Stimulated activated CD8-positive, alpha-beta memory T cell treated with anti-CD3 and anti-CD28 coated beads, Interleukin-15, amount 100 ng/mL, for 4 hours (primary cell): Measurements from ENCODE around the gene CCN5.
A peak's percentile ranks its signal among the peaks of the same experiment; 100 is the strongest.

Source experiments
- DNase-seq, 2 donors: peaks; one replicate each; pipeline ENCODE4 v3.0.0-alpha.2; 2020; ENCODE audit warnings: low read depth in 2 of 2

Gene CCN5

DNA sequence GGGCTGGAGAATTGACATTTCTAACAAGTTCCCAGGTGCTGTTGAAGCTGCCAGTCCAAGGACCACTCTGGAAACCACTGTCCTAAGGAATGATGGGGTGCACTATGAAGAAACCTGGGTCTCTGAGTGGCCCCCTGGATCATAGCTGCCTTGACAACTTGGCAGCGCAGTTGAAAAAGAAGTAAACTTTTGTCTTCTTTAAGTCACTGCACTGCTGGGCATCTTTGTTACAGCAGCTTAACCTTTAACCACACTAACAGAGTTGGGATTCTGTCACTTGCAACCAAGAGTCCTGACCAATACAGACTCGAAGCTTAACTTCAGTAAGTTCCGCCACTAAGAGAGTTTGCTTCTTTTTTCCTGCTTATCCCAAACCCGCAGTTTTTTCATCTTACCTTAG lies 21.9 kb downstream of the CCN5 start:
- DNase-seq: no peak

GRCh38 chr20:44738813-44739477 lies 23.8 kb downstream of the CCN5 start:
- no peak for DNase-seq

- no peak for DNase-seq
Measured at GRCh38 chr20:44739942-44740341, 24.8 kb downstream of the CCN5 start.

GRCh38 chr20:44742304-44743079 lies 27.3 kb downstream of the CCN5 start:
- no peak for DNase-seq

GRCh38 chr20:44743080-44743701 lies 28.0 kb downstream of the CCN5 start:
- DNase-seq: no peak

DNA sequence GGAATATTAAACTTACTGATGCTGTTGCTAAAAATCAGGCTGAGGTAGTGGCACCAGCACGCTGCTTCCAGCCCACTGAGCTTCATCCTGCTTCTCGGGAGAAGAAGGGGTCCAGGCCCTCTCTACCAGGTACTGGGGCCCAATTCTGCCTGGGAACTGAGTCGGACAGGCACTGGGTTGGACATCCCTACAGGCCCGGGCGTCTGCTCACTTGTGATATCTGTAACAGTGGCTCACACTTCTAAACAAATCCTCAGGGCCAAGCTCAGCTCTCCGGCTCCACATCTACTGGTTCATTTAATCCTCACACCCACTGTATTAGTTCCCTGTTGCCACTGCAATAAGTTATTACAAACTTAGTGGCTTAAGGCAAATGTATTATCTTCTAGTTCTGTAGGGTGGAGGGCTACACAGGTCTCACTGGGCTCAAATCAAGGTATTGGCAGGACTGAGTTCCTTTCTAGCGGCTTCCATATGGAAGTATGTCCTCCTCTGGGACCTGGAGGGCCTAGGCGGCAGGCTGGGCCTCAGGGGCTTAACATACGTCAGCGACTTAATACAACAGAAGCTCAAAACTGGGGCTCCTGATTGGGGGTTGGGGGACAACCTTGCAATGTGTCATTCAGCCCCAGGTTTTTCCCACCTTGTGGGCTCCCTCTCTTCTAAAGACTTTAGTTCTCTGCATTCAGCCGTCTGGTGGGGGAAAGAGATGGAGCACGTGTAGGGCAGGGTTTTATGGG lies 28.9 kb downstream of the CCN5 start:
- DNase-seq: no peak

- DNase-seq: no peak
Measured at GRCh38 chr20:44745122-44745597, 30.0 kb downstream of the CCN5 start.

GRCh38 chr20:44745598-44746366 lies 30.6 kb downstream of the CCN5 start, which contains the start of gene KCNK15:
TSS of gene KCNK15 (plus strand) at chr20:44745865. CDS start at chr20:44745911, 46 bp downstream.
- peak; percentile 24 to 33 for DNase-seq

DNA sequence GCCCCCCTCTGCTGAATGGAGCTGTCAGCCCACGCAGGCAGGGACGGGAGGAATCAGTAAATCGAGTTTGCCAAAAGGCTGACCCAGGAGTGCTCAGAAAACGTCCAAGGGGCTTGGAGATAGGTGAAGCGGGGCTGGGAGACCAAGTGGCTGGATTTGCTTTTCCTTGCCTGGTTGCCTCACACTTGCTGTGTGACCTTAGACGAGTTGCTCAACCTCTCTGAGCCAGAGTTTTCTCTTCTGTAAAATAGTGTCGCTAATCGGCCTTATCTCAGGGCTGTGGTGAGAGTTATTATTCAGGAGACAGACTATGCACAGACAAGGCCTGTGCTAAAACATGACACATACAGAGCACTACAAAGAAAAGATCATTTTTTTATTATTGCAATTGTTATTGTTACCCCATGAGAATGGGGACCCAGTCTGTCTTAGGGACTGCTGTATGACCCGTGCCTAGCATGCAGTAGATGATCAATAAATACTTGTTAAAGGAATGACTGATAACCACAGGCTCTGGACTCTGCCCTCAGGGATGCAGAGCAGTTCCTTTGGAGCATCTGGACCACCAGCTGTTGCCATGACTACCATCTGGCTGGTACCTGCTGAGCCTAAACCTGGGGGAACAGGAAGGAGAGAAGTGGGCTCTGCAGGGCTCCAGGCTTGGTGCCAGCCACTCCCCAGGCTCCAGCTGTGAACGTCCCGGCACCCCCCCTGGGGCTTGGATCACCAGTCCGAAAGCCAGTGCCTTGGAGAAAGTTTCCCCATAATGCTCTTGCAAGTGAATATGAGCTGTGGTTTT lies 31.4 kb downstream of the CCN5 start:
- DNase-seq: no peak

DNA sequence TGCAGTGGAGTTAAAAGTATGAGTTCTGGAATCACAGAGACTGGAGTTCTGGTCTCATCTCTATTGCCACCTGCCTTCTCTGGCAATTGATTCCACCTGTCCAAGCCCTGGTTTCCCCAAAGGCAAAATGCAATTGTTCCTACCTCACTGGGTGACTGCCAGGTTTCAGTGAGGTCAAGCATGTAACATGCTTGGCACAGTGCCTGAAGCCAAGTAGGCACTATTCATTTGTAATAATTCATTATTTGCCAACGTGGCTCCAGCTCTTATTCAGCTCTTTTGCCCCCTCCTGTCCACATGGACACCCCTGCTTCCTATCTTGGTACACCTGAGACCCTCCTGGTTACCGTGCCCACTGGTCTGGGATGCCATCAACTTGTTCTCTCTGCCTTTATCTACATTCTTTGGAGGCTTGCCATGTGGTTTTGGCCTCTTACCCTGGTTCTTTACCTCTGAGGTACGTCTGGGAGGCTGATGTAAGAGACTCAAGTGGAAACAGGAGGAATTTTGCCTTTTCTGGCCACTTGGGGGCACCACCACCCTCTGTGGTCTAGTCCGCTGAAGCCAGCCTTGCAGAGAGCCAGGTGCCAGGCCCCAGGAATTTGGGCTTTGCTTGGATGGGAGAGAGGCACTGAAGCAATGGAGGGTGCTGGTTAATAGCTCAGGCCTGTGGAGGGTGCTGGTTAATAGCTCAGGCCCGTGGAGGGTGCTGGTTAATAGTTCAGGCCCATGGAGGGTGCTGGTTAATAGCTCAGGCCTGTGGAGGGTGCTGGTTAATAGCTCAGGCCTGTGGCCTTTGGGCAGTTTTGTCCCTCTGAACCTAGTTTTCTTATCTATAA lies 32.2 kb downstream of the CCN5 start:
- DNase-seq: no peak

GRCh38 chr20:44748005-44748370 lies 32.8 kb downstream of the CCN5 start:
- DNase-seq: no peak

DNA sequence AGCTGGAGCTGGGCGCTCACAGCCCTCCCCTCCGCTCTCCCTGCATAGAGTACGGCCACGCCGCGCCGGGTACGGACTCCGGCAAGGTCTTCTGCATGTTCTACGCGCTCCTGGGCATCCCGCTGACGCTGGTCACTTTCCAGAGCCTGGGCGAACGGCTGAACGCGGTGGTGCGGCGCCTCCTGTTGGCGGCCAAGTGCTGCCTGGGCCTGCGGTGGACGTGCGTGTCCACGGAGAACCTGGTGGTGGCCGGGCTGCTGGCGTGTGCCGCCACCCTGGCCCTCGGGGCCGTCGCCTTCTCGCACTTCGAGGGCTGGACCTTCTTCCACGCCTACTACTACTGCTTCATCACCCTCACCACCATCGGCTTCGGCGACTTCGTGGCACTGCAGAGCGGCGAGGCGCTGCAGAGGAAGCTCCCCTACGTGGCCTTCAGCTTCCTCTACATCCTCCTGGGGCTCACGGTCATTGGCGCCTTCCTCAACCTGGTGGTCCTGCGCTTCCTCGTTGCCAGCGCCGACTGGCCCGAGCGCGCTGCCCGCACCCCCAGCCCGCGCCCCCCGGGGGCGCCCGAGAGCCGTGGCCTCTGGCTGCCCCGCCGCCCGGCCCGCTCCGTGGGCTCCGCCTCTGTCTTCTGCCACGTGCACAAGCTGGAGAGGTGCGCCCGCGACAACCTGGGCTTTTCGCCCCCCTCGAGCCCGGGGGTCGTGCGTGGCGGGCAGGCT lies 35.1 kb downstream of the CCN5 start:
- no peak for DNase-seq

DNA sequence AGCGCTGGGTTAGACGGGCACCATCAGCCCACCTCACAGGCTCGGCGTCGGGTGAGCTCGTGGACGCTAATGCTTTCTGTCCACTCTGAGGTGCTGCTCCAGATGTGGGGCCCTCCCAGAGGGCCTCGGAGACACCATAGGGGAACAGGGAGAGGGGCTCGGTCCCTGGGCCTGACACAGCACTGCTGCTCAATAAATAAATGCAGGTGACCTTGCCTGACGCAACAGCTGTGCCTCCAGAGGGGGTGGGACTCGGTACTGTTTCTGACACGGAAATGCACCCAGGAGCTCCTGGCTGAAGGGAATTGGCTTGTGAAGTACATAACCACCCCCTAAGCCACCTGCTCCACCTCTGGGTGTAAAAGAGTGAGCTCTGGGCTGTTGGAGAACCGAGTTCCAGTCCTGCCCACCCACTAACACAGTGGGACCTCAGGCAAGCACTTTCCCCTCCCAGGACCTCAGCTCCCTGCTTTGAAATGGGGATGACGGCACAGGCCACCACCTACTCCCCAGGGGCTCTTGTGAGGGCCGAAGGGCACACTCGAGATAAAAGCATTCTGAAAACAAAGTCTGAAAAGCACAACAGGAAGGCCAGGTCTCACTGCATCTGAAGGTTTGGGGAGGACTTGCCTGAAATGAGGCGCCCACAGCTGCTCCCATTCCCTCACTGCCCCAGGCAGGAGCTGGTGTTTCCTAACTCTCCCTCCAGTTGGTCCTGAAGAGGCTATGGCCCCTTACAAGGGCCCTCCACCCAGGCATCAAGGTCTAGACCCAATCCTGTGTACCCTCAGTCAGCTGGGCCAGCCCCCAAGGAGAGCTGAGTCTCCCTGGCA lies 37.1 kb downstream of the CCN5 start:
- no peak for DNase-seq

GRCh38 chr20:44754554-44754953 lies 39.4 kb downstream of the CCN5 start:
- DNase-seq: no peak

DNA sequence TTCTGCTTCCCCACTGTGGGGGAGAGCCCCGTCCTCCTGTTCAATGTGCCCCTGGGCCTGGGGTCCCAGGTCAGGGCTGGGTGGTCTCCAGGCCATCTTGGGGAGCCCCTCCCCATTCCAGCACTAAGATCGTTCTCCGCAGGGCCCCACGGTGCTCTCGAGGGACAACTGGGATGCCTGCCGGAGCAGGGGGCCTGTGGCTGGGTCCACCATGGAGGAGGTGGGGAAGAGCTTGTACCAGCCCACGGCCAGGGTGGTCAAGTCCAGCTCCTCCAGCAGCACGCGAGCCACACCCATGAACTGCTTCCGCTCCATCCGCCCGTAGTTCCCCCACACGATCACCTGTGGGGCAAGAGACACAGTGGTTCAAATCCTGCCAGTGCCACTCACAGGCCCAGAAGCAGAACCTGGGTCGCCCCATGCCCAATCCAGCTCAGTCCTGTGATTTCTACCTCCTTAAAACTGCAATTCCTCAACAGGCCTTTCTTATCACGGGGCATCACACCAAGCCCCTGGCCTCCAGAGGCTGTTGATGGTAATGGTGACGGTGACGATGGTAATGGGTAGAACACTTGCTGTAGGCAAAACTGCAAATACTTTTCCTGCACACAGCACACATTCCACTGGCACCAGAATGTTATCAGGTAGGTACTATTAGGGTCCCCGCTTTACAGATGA lies 41.0 kb downstream of the CCN5 start:
- no peak for DNase-seq

DNA sequence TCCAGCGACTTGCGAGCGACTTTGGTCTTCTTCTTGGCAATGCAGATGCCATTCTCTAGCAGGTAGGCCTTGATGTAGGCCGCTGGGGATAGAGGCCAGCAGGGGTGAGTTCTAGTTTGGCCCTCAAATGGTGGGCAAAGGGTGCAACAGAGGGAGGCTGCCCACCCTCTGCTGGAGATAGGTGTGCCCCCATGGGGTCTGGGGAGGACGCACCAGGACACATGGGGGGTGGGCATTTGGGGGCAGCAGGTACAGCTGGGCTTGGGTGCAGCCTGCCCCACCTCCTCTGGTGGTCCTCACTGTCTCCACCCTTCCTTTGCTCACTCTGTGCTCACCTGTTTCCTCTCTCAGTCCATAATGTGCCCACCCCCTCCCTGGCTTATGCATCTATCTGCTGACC lies 41.8 kb downstream of the CCN5 start:
- DNase-seq: no peak
